Kidney epithelial cell (primary cell): ENCODE data around the gene ZC2HC1B. TPM values are rescaled to one million over a fixed set of nuclear protein-coding genes. Genes with fewer than 3 reads are reported as not detected.

Experiments used
- DNase-seq: peaks from one replicate; pipeline ENCODE4 v3.0.0-alpha.2; 2010; ENCODE audit warnings: low read depth
- H3K27me3 ChIP-seq: 2 replicates; pipeline ENCODE4 v1.6.0; 2011; ENCODE audit warnings: low read length; ENCODE audit not compliant: control insufficient read depth, insufficient read depth
- H3K36me3 ChIP-seq: 2 replicates; pipeline ENCODE4 v1.5.1; 2011; ENCODE audit warnings: low read length; ENCODE audit not compliant: control insufficient read depth, insufficient read depth
- H3K4me3 ChIP-seq: 2 replicates; pipeline ENCODE4 v1.5.1; 2011; ENCODE audit warnings: low read depth, mild to moderate bottlenecking, control low read depth, low read length
- total RNA-seq: library from RNA; depleted of rRNA; stranded (reverse); fragments of >200 nt; gene quantifications from 2 replicates; pipeline ENCODE4 v1.2.3, GENCODE V29; 2015
- TF ChIP-seq, protein P1 (sequence below): IDR thresholded peaks from 2 replicates; pipeline ENCODE4 v1.5.1; 2011; ENCODE audit warnings: mild to moderate bottlenecking, moderate library complexity, low read length, control low read depth, inconsistent platforms; ENCODE audit not compliant: insufficient read depth, poor library complexity, severe bottlenecking

The ZC2HC1B gene
- total RNA-seq, 1 donor from 2014 or later = not detected

GRCh38 chr6:143877584-143878271 is 13.5 kb downstream of the ZC2HC1B start:
- no peaks in the 10 kb centered on the region for H3K36me3 ChIP-seq
- no peak overlapping the region for H3K4me3 ChIP-seq
- H3K27me3 ChIP-seq = no peaks in the 10 kb centered on the region
- no peak for DNase-seq
- TF ChIP-seq, protein P1, sequence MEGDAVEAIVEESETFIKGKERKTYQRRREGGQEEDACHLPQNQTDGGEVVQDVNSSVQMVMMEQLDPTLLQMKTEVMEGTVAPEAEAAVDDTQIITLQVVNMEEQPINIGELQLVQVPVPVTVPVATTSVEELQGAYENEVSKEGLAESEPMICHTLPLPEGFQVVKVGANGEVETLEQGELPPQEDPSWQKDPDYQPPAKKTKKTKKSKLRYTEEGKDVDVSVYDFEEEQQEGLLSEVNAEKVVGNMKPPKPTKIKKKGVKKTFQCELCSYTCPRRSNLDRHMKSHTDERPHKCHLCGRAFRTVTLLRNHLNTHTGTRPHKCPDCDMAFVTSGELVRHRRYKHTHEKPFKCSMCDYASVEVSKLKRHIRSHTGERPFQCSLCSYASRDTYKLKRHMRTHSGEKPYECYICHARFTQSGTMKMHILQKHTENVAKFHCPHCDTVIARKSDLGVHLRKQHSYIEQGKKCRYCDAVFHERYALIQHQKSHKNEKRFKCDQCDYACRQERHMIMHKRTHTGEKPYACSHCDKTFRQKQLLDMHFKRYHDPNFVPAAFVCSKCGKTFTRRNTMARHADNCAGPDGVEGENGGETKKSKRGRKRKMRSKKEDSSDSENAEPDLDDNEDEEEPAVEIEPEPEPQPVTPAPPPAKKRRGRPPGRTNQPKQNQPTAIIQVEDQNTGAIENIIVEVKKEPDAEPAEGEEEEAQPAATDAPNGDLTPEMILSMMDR = no peak

DNA sequence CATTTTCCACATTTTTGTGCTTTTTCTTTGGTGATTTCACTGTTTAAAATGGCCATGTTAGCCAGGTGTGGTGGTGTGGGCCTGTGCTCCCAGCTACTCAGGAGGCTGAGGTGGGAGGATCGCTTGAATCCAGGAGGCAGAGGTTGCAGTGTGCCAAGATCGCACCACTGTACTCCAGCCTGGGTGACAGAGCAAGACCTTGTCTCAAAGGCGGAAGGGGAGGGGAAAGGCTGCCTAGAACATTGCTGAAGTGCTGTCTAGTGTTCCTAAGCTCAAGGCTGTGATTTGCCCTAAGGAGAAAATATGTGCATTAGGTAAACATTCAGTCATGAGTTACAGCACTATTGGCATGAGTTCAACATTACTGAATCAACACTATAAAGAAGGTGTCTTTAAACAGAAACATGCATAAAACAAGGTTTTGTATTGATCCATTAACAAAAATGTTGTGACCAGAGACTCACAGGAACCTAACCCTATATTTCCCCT is 14.0 kb downstream of the ZC2HC1B start:
- Histone ChIP-seq H3K4me3 (no peak overlapping the region), H3K27me3 (no peaks in the 10 kb centered on the region), H3K36me3 (no peaks in the 10 kb centered on the region)
- TF ChIP-seq, protein P1 = no peak
- DNase-seq = no peak

DNA sequence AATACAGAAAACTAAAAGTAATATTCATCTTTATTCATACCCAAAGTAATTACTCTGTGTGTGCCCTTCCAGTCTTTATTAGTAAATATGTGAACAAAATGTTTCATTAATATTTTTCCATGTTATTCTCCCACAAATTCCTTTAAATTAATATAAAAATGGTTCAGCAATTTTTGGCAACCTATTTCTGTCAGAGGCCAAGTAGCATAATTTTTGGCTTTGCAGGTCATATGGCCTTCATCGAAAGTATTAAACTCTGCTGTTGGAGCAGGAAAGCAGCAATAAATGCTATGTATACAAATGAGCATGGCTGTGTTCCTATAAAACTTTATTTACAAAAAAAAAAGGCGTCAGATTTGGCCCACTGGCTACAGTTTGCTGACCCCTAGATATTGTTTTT is 16.1 kb downstream of the ZC2HC1B start:
- DNase-seq = no peak
- no peaks in the 10 kb centered on the region for H3K27me3 ChIP-seq
- TF ChIP-seq, protein P1 = no peak
- no peak overlapping the region for H3K4me3 ChIP-seq
- H3K36me3 ChIP-seq = no peaks in the 10 kb centered on the region

GRCh38 chr6:143882401-143882930 is 18.2 kb downstream of the ZC2HC1B start:
- DNase-seq = no peak
- Histone ChIP-seq H3K4me3 (no peak overlapping the region), H3K36me3 (no peaks in the 10 kb centered on the region), H3K27me3 (no peaks in the 10 kb centered on the region)
- TF ChIP-seq, protein P1 = no peak

DNA sequence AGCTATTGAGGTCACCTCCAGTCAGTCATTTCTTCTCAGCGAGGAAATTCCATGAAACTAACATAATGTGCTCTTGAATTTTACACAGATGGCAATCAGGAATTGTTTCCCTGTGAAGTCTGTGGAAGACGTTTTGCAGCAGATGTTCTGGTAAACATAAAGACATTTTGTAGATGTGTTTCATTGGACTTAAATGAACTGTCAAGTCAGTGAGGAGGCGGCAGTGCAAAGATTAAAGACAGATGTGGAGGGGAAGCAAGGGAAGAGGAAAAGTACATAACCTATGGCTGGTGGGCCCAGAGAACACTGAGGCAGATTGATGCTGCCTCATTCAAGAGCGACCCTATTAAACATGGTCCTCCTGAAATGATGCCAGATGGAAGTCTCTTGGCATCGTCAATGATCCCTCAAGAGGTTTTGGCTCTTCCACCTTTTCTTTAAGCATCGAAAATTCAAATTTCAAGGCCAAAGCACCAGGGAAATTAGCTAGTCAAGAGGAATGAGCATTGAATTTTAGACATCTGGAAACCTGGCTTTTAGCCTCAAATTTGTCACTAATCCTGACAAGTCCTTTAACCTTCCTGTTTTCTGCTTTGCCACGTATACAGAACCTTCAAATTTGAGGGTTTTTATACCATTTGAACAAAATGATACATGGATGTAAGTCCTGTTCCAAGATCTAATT is 20.1 kb downstream of the ZC2HC1B start:
- TF ChIP-seq, protein P1 = no peak
- no peaks in the 10 kb centered on the region for H3K36me3 ChIP-seq
- H3K27me3 ChIP-seq = no peaks in the 10 kb centered on the region
- DNase-seq = no peak
- no peak overlapping the region for H3K4me3 ChIP-seq

- no peaks in the 10 kb centered on the region for H3K27me3 ChIP-seq
- H3K36me3 ChIP-seq = no peaks in the 10 kb centered on the region
- TF ChIP-seq, protein P1 = no peak
- no peak overlapping the region for H3K4me3 ChIP-seq
- no peak for DNase-seq
These were observed 20.8 kb downstream of the ZC2HC1B start for GRCh38 chr6:143885116-143885515.
